ENCODE measurements around the gene PCDH15. TPM values are rescaled to one million over a fixed set of nuclear protein-coding genes. Genes with fewer than 3 reads are reported as not detected.

The PCDH15 gene
- total and polyA plus RNA-seq, 12 donors: 1.9 to 34.2 (median 10.2) TPM

- no peaks in the 10 kb centered on the region for H3K4me1 ChIP-seq (replicated peaks in 1 of 2)
- intact Hi-C loops (cut with DNase I): no loop called here
Observed at GRCh38 chr10:53904506-53905241, 896.4 kb downstream of the PCDH15 start.

GRCh38 chr10:53903756-53904155 lies 897.3 kb downstream of the PCDH15 start:
- no peak overlapping the region for H3K27ac ChIP-seq
- WGBS, 4 donors: 85 to 98% (median 91%) methylated on average over 1 of the region's 1 CpG
- H3K4me3 ChIP-seq: no peak overlapping the region
- H3K36me3 ChIP-seq (replicated peaks in 1 of 2): no peaks in the 10 kb centered on the region
- no peaks in the 10 kb centered on the region for H3K4me1 ChIP-seq (replicated peaks in 1 of 2)
- DNase-seq: no peak
- no peak for TF ChIP-seq POLR2A (IDR thresholded peaks at IDR 0.05)
- TF ChIP-seq, protein P1, sequence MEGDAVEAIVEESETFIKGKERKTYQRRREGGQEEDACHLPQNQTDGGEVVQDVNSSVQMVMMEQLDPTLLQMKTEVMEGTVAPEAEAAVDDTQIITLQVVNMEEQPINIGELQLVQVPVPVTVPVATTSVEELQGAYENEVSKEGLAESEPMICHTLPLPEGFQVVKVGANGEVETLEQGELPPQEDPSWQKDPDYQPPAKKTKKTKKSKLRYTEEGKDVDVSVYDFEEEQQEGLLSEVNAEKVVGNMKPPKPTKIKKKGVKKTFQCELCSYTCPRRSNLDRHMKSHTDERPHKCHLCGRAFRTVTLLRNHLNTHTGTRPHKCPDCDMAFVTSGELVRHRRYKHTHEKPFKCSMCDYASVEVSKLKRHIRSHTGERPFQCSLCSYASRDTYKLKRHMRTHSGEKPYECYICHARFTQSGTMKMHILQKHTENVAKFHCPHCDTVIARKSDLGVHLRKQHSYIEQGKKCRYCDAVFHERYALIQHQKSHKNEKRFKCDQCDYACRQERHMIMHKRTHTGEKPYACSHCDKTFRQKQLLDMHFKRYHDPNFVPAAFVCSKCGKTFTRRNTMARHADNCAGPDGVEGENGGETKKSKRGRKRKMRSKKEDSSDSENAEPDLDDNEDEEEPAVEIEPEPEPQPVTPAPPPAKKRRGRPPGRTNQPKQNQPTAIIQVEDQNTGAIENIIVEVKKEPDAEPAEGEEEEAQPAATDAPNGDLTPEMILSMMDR (IDR thresholded peaks at IDR 0.05): no peak
- H3K27me3 ChIP-seq: no peaks in the 10 kb centered on the region
- H3K9me3 ChIP-seq (replicated peaks in 1 of 3): no peaks in the 10 kb centered on the region
- intact Hi-C loops (cut with DNase I): no loop called here

More at GRCh38 chr10:53904506-53905241, 896.4 kb downstream of the PCDH15 start:
- no peak overlapping the region for H3K27ac ChIP-seq
- H3K4me3 ChIP-seq: no peak overlapping the region
- no peaks in the 10 kb centered on the region for H3K36me3 ChIP-seq (replicated peaks in 1 of 2)
- DNase-seq: no peak
- H3K27me3 ChIP-seq: no peaks in the 10 kb centered on the region
- 86 to 92% (median 91%) methylated on average over 7 of the region's 7 CpGs for WGBS, 4 donors
- H3K9me3 ChIP-seq (replicated peaks in 1 of 3): no peaks in the 10 kb centered on the region
- TF ChIP-seq, protein P1 (IDR thresholded peaks at IDR 0.05): no peak
- no peak for TF ChIP-seq POLR2A (IDR thresholded peaks at IDR 0.05)

- no peak for DNase-seq
Observed at GRCh38 chr10:53899463-53900160, 901.4 kb downstream of the PCDH15 start.

DNA sequence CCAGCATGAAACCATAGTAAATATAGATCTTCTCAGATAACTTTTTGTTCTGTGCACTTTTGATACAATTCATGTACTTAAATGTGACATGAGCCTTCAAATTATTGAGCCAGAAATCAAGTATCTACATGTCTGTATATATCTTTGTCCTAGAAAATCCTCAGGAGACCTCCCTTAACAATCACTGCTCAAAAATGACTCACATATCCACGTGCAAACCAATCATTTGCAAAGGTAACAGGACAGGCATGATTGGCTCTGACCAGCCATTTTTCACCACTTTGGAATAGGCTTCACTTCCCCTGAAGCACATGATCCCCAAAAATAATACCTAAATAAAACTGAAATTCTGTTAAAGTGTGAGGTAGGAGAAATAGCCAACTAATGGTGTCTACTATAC lies 902.5 kb downstream of the PCDH15 start:
- no peaks in the 10 kb centered on the region for H3K27me3 ChIP-seq
- no peaks in the 10 kb centered on the region for H3K36me3 ChIP-seq (replicated peaks in 1 of 2)
- no peak for TF ChIP-seq POLR2A (IDR thresholded peaks at IDR 0.05)
- TF ChIP-seq, protein P1 (IDR thresholded peaks at IDR 0.05): no peak
- DNase-seq: no peak
- H3K4me3 ChIP-seq: no peak overlapping the region
- H3K4me1 ChIP-seq (replicated peaks in 1 of 2): no peaks in the 10 kb centered on the region
- WGBS, 4 donors: 21 to 41% (median 29%) methylated on average over 1 of the region's 1 CpG
- intact Hi-C loops (cut with DNase I): no loop called here
- no peaks in the 10 kb centered on the region for H3K9me3 ChIP-seq (replicated peaks in 1 of 3)
- H3K27ac ChIP-seq: no peak overlapping the region

More at GRCh38 chr10:53899463-53900160, 901.4 kb downstream of the PCDH15 start:
- Histone ChIP-seq H3K36me3 (replicated peaks in 1 of 2) (no peaks in the 10 kb centered on the region), H3K27me3 (no peaks in the 10 kb centered on the region), H3K4me1 (replicated peaks in 1 of 2) (no peaks in the 10 kb centered on the region), H3K4me3 (no peak overlapping the region), H3K27ac (no peak overlapping the region), H3K9me3 (replicated peaks in 1 of 3) (no peaks in the 10 kb centered on the region)
- WGBS, 4 donors: 57 to 69% (median 60%) methylated on average over 5 of the region's 5 CpGs
- intact Hi-C loops (cut with DNase I): no loop called here
- TF ChIP-seq, protein P1 (IDR thresholded peaks at IDR 0.05): no peak
- no peak for TF ChIP-seq POLR2A (IDR thresholded peaks at IDR 0.05)
